Prostate gland (tissue), 2 donors: ENCODE data around the gene NEMF. TPM values are rescaled to one million over a fixed set of nuclear protein-coding genes. Genes with fewer than 3 reads are reported as not detected.

ENCODE experiments used
- DNase-seq: peaks from one replicate; pipeline ENCODE4 v3.0.0-alpha.2; 2019; ENCODE audit warnings: low spot score
- H3K27ac ChIP-seq, 2 donors: fragments of 200-600 bp; sonication (generic); 2 replicates each; pipeline ENCODE4 v1.5.1; 2017 to 2019
- H3K27me3 ChIP-seq: fragments of 200-600 bp; sonication (generic); replicated peaks from 2 replicates; pipeline ENCODE4 v1.5.1; 2019; ENCODE audit not compliant: insufficient read depth
- H3K36me3 ChIP-seq, 2 donors: fragments of 200-600 bp; sonication (generic); 1 replicate in 1 of 2; 2 replicates in 1 of 2; pipeline versions ENCODE4 v1.5.1 to v1.8.1; 2017 to 2019
- H3K4me1 ChIP-seq: fragments of 200-600 bp; sonication (generic); replicated peaks from 2 replicates; pipeline ENCODE4 v1.5.1; 2019
- H3K4me3 ChIP-seq, 2 donors: fragments of 200-600 bp; sonication (generic); 2 replicates each; pipeline ENCODE4 v1.5.1; 2017 to 2019
- H3K9me3 ChIP-seq: fragments of 200-600 bp; sonication (generic); 2 replicates; pipeline ENCODE4 v1.5.1; 2017
- CTCF ChIP-seq, 4 experiments: fragments of 200-600 bp in 2 of 4; fragments of 450-650 bp in 2 of 4; sonication (generic) in 2 of 4; IDR thresholded peaks; 1 replicate in 3 of 4; 2 replicates in 1 of 4; pipeline ENCODE4 v1.5.1; 2016 to 2019; ENCODE audit warnings: antibody characterized with exemption in 4 of 4, mild to moderate bottlenecking in 2 of 4, moderate library complexity in 2 of 4
- POLR2A ChIP-seq: fragments of 450-650 bp; IDR thresholded peaks from one replicate; pipeline ENCODE4 v1.6.1; 2016; ENCODE audit warnings: antibody characterized with exemption, mild to moderate bottlenecking
- POLR2AphosphoS5 ChIP-seq: sonication (generic); formaldehyde crosslinking; IDR thresholded peaks from one replicate; pipeline ENCODE4 v1.6.1; 2017; ENCODE audit warnings: antibody characterized with exemption
- WGBS: methylation state at CpG from one replicate; pipeline ENCODE4 v1.1.5; 2018; 5-methylcytosine and 5-hydroxymethylcytosine counted together
- intact Hi-C: fragments of 100-400 bp; cut with DNase I; formaldehyde crosslinking; loops from one replicate; pipeline ENCODE4 v1.14.2; 2022
- total RNA-seq, 2 donors: library from RNA; depleted of rRNA; stranded (reverse); fragments of >200 nt; gene quantifications; one replicate each; pipeline ENCODE4 v1.1.0, GENCODE V29; 2016

The NEMF gene
- total RNA-seq, result 10 to 100 TPM; 63.9 to 71.7 TPM

- WGBS, result under 1% methylated on average over 49 of the region's 49 CpGs
These were observed at the start of gene NEMF for GRCh38 chr14:49852301-49853157. Gene NEMF, minus strand, starts transcription at chr14:49852788. Its CDS starts 35 bp downstream, at chr14:49852753.

GRCh38 chr14:49900973-49901372 lies 48.4 kb upstream of the NEMF start:
- no peak overlapping the region for H3K4me3 ChIP-seq
- no peak overlapping the region for H3K27ac ChIP-seq
- DNase-seq, result no peak
- H3K36me3 ChIP-seq, result no peaks in the 10 kb centered on the region
- H3K9me3 ChIP-seq, result no peaks in the 10 kb centered on the region
- WGBS, result 97% methylated on average over 1 of the region's 1 CpG
- TF ChIP-seq POLR2A (no peak), CTCF (IDR thresholded peaks at IDR 0.05) (no peak), POLR2AphosphoS5 (no peak)
- intact Hi-C loops, result no loop called here
- no peaks in the 10 kb centered on the region for H3K27me3 ChIP-seq
- H3K4me1 ChIP-seq, result no peaks in the 10 kb centered on the region

More at GRCh38 chr14:49852301-49853157, at the start of gene NEMF:
- no peaks in the 10 kb centered on the region for H3K36me3 ChIP-seq
- H3K4me1 ChIP-seq, result peaks cover 3% of the 10 kb centered on the region
- no peaks in the 10 kb centered on the region for H3K9me3 ChIP-seq
- intact Hi-C loops, result loop anchor here (5.0 kb wide), 1 partner anchor 220 kb away; no protein-coding TSS in a partner anchor
- H3K27ac ChIP-seq, result peak within 1 kb of the TSS; percentile 81 to 84
- DNase-seq, result peak; percentile 82
- peak within 1 kb of the TSS; percentile 59 to 72 for H3K4me3 ChIP-seq
- peak; percentile 89 for TF ChIP-seq POLR2AphosphoS5
- peak; percentile 63 for TF ChIP-seq POLR2A
- TF ChIP-seq CTCF (IDR thresholded peaks at IDR 0.05), result peak; percentile 70 to 84 (median 84)
- no peaks in the 10 kb centered on the region for H3K27me3 ChIP-seq

GRCh38 chr14:49898485-49898884 lies 45.9 kb upstream of the NEMF start:
- Histone ChIP-seq H3K27me3 (no peaks in the 10 kb centered on the region), H3K9me3 (no peaks in the 10 kb centered on the region), H3K4me3 (peak overlapping the region in 1 of 2 donors; percentile 12), H3K27ac (peak overlapping the region; percentile 28 to 99), H3K36me3 (no peaks in the 10 kb centered on the region), H3K4me1 (no peaks in the 10 kb centered on the region)
- TF ChIP-seq POLR2A, result no peak
- no peak for TF ChIP-seq POLR2AphosphoS5
- TF ChIP-seq CTCF (IDR thresholded peaks at IDR 0.05), result no peak
- intact Hi-C loops, result loop anchor here (10.0 kb wide), 1 partner anchor 206 kb away; no protein-coding TSS in a partner anchor
- no peak for DNase-seq
- 64% methylated on average over 2 of the region's 2 CpGs for WGBS

- DNase-seq, result peak; percentile 75
- H3K36me3 ChIP-seq, result no peaks in the 10 kb centered on the region
- H3K27me3 ChIP-seq, result no peaks in the 10 kb centered on the region
- intact Hi-C loops, result loop anchor here (10.0 kb wide), 1 partner anchor 207 kb away; no protein-coding TSS in a partner anchor
- 44% methylated on average over 1 of the region's 1 CpG for WGBS
- H3K4me1 ChIP-seq, result no peaks in the 10 kb centered on the region
- peak overlapping the region in 1 of 2 donors; percentile 12 for H3K4me3 ChIP-seq
- peak overlapping the region; percentile 99 to 100 for H3K27ac ChIP-seq
- TF ChIP-seq POLR2A (no peak), POLR2AphosphoS5 (peak; percentile 78), CTCF (IDR thresholded peaks at IDR 0.05) (no peak)
- no peaks in the 10 kb centered on the region for H3K9me3 ChIP-seq
These were observed 45.4 kb upstream of the NEMF start for GRCh38 chr14:49897965-49898364.
